ACHN (cell line): ENCODE data around the gene SGCE.
A peak's percentile ranks its signal among the peaks of the same experiment; 100 is the strongest.

Experiments used
- DNase-seq: peaks from one replicate; pipeline ENCODE4 v3.0.0-alpha.2; 2015
- in situ Hi-C: cut with HindIII; loops from 2 replicates; pipeline ENCODE4 v1.10.0; 2017; ENCODE audit warnings: low sequenced_read_pairs, low pct_ligation_motif_present, low pct_unique_long_range_greater_than_20kb

Gene SGCE

GRCh38 chr7:94588075-94588474, 67.9 kb downstream of the SGCE start:
- no peak for DNase-seq
- in situ Hi-C loops: no loop called here

DNA sequence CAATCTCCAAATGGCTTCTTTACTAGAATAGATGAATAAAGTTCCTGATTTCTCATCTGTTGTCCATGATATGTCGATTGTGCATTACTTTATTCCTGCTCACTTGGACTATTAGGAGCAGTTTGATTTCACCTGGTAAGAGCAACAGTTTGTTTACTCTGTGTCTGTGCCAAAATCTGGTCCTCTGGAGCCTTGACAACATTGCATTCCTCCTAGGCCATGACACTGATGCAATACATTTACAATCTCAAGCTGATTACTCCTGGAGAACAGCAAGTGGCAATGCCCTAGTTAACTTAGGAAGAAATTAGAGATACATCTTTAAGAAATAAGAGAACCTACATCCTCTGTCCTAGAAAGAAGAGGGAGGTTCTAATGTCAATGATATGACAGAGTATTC, 71.8 kb downstream of the SGCE start:
- in situ Hi-C loops: no loop called here
- no peak for DNase-seq

- in situ Hi-C loops: no loop called here
- DNase-seq: peak; percentile 11
Measured at GRCh38 chr7:94580601-94581000, 75.3 kb downstream of the SGCE start.

DNA sequence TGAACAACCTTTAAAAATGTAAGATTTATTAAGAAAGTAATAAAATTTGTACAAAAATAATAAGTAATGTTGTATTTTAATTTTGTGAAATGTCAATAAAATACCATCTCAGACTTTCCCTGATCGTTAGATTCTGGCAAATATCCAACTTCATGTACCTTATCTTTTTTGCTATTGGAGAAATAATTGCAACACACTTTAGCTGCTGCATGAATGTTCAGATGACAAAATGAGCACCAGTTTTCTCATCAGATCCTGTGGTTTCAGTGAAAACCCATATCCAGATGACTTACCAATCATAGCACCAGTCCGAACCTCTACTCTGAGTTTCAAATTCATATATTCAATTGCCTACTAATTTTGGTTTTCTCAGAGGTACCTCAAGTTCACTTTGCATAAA, 76.5 kb downstream of the SGCE start:
- no peak for DNase-seq
- in situ Hi-C loops: no loop called here

- DNase-seq: no peak
Measured at GRCh38 chr7:94578614-94579013, 77.3 kb downstream of the SGCE start.

DNA sequence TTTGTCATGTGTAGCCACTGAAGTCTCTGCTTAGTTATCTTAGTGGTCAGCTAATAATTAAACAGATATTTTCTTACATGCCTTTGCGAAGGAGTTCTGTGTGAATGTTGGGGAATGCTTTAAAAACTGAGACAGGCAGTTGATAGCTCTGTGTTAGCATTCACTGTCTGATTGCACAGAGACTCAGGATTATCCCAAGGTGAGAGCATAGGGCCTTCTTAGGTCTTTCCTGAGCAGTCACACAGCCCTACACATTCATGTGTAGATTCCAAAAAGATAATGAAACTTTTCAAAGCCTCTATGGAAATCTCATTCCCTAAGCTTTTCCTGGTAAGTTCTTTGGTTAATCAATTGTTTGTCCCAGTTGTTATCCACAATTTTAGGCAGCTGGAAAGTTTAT, 78.6 kb downstream of the SGCE start:
- in situ Hi-C loops: no loop called here
- DNase-seq: no peak

More at GRCh38 chr7:94578614-94579013, 77.3 kb downstream of the SGCE start:
- in situ Hi-C loops: no loop called here

DNA sequence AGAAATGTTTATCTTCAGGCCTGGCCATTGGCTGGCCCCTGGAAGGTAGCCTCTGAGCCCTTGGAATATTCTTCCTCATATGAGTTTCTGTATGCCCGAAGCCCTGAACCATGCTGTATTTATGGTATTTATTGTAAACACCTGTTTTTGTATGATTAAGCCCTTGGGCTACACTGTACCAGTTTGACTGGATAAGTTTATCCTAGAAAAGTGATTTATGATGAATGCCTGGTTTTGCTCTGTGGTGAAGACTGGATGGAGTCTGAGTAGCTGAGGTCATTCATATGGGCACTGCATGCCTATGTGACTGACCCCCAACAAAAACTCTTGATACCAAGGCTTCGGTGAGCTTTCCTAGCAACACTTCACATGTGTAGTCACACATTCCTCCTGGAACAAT, 79.6 kb downstream of the SGCE start:
- DNase-seq: no peak
- in situ Hi-C loops: no loop called here

DNA sequence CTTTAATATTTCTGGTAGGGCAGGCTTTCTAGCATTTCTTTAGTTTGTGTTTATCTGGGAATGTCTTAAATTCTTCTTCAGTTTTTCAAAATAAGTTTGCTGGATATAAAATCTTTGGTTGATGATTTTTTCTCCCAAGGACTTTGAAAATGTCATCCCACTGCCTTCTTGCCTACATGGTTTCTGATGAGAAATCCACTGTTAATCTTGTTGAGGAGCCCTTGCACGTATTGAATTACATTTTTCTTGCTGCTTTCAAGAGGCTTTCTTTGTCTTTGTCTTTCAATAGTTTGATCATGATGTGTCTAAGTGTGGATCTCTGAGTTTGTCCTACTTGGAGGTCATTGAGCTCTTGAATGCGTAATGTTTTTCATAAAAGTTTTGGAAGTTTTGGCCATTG, 80.3 kb downstream of the SGCE start:
- in situ Hi-C loops: no loop called here
- no peak for DNase-seq

DNA sequence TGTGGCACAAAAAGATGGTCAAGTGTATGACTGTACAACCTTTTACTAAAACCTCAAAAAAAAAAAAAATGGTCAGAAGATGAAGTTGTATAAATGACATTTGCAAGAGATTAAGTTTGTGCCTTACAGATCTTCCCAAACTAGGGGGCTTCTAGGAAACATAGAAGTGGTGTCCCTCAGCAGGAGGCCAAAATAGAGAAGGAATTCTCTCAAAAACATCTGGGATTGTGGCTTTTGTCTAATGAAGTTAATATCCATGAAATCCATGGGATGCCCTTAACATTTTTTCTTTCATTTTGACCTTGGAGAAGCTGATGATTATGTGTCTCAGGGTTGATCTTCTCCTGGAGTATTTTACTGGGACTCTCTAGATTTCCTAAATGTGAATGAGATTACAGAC, 84.1 kb downstream of the SGCE start:
- no peak for DNase-seq
- in situ Hi-C loops: no loop called here

DNA sequence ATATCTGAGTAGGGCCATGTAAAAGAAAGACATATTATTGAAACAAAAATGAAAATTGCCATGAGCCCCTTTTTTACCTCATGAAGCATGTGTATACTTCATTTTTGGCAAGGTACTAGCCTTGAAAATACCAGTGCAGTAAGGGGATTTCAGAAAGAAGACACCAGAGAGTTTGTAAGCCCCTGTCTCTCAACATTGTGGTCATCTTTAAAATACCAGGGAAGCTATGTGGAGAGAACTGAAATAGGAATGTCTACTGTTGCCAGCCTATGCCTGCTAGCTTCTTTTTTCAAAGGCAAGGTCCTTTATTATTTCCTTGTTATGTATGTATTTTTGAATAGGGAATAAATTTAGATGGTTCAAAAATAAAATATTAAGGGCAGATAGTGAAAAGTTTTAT, 88.5 kb downstream of the SGCE start:
- in situ Hi-C loops: no loop called here
- no peak for DNase-seq

GRCh38 chr7:94565247-94565894, 90.6 kb downstream of the SGCE start:
- in situ Hi-C loops: no loop called here
- no peak for DNase-seq

GRCh38 chr7:94562525-94562924, 93.4 kb downstream of the SGCE start:
- no peak for DNase-seq
- in situ Hi-C loops: no loop called here

GRCh38 chr7:94561841-94562514, 94.0 kb downstream of the SGCE start:
- DNase-seq: no peak
- in situ Hi-C loops: no loop called here

- in situ Hi-C loops: no loop called here
- DNase-seq: no peak
Measured at GRCh38 chr7:94559972-94560371, 96.0 kb downstream of the SGCE start.

DNA sequence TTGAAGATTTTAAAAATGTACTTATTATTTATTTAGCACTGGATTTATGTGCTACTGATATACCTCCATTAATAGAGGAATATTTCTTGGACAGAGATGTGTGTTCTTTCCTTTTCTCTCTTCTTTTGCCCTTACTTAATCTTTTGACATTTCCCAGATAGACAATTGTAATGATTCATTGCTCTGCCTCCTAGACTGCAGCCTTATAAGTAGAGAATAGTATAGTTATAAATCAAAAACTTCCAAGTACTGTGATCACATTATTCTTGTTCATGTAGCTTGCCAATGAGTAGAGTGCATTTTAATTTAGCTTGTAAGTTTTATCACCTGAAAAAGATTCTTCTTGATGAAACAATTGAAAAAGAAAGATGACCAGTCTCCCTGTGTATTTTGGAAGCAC, 98.7 kb downstream of the SGCE start:
- no peak for DNase-seq
- in situ Hi-C loops: no loop called here

GRCh38 chr7:94556028-94556427, 99.9 kb downstream of the SGCE start:
- no peak for DNase-seq
- in situ Hi-C loops: no loop called here

- DNase-seq: no peak
- in situ Hi-C loops: no loop called here
Measured at GRCh38 chr7:94547126-94547525, 108.8 kb downstream of the SGCE start.

- in situ Hi-C loops: no loop called here
- no peak for DNase-seq
Measured at GRCh38 chr7:94540428-94540827, 115.5 kb downstream of the SGCE start.
